Panc1 (cell line): Measurements from ENCODE around the gene AMBRA1. TPM values are rescaled to one million over a fixed set of nuclear protein-coding genes. Genes with fewer than 3 reads are reported as not detected.

ENCODE experiments used
- ATAC-seq: fragments of 200-7000 bp; cut with Tn5 transposase; 2 replicates; pipeline ENCODE4 v1.9.1; 2020; ENCODE audit warnings: mild to moderate bottlenecking, moderate library complexity
- BruUV-seq: library from RNA; stranded (reverse); fragments of 400-500 nt; replicated peaks from 2 replicates; lab custom pipeline; 2021; lab: Mats Ljungman, UMichigan
- CTCF ChIA-PET: fragments of 300-600 bp; sonication (Branson Sonifier 250); formaldehyde crosslinking; loops from one replicate; lab custom pipeline; 2022; ENCODE audit warnings: antibody characterized with exemption; lab: Charles Lee
- POLR2A ChIA-PET: fragments of 300-600 bp; sonication (Branson Sonifier 250); formaldehyde crosslinking; loops from one replicate; lab custom pipeline; 2022; ENCODE audit warnings: antibody characterized with exemption; lab: Charles Lee
- DNase-seq: peaks from one replicate; pipeline ENCODE4 v3.0.0-alpha.2; 2010; ENCODE audit warnings: low read depth, low spot score
- H3K27ac ChIP-seq: 2 replicates; pipeline ENCODE4 v1.5.1; 2011; ENCODE audit warnings: mild to moderate bottlenecking, low read length, inconsistent platforms
- H3K27me3 ChIP-seq: fragments of 200-500 bp; sonication (Bioruptor generic); 2 replicates; pipeline ENCODE4 v1.6.0; 2014; ENCODE audit warnings: low read length, inconsistent platforms; ENCODE audit not compliant: control insufficient read depth, insufficient read depth
- H3K36me3 ChIP-seq: fragments of 200-500 bp; sonication (Bioruptor generic); 2 replicates; pipeline ENCODE4 v1.5.1; 2014; ENCODE audit warnings: inconsistent platforms, mild to moderate bottlenecking, low read length, moderate library complexity; ENCODE audit not compliant: control insufficient read depth, insufficient read depth
- H3K4me1 ChIP-seq: 2 replicates; pipeline ENCODE4 v1.5.1; 2011; ENCODE audit warnings: inconsistent platforms, mild to moderate bottlenecking, low read length, moderate library complexity; ENCODE audit not compliant: control insufficient read depth, insufficient read depth
- H3K4me3 ChIP-seq, 2 experiments: 2 replicates each; pipeline ENCODE4 v1.5.1; 2011 to 2012; ENCODE audit warnings: low read depth in 2 of 2, low read length in 2 of 2, mild to moderate bottlenecking in 2 of 2, inconsistent platforms in 1 of 2, moderate library complexity in 1 of 2
- H3K9me3 ChIP-seq: fragments of 200-500 bp; sonication (Bioruptor generic); 2 replicates; pipeline ENCODE4 v1.5.1; 2014; ENCODE audit warnings: low read depth, mild to moderate bottlenecking, inconsistent platforms, low read length, moderate library complexity; ENCODE audit not compliant: control insufficient read depth, insufficient read depth
- POLR2AphosphoS5 ChIP-seq: IDR thresholded peaks from 2 replicates; pipeline ENCODE4 v1.6.1; 2012; ENCODE audit warnings: mild to moderate bottlenecking, low read depth, low read length, moderate library complexity
- REST ChIP-seq, 2 experiments: IDR thresholded peaks; 2 replicates each; pipeline ENCODE4 v1.6.1; 2011 to 2012; ENCODE audit warnings: low read depth in 2 of 2, control low read depth in 1 of 2, low read length in 1 of 2, mild to moderate bottlenecking in 1 of 2, moderate library complexity in 1 of 2; ENCODE audit not compliant: insufficient read depth in 1 of 2
- SIN3A ChIP-seq: IDR thresholded peaks from 2 replicates; pipeline ENCODE4 v1.6.1; 2012; ENCODE audit warnings: low read depth, mild to moderate bottlenecking, low read length, moderate library complexity, borderline replicate concordance; ENCODE audit not compliant: insufficient read depth
- TCF7L2 ChIP-seq: IDR thresholded peaks from 2 replicates; pipeline ENCODE4 v1.6.1; 2011; ENCODE audit warnings: mild to moderate bottlenecking, low read depth, low read length, inconsistent platforms
- in situ Hi-C: cut with HindIII; loops from 2 replicates; pipeline ENCODE4 v1.10.0; 2016; ENCODE audit warnings: low sequenced_read_pairs, low pct_unique_long_range_greater_than_20kb
- intact Hi-C: fragments of 100-400 bp; cut with micrococcal nuclease; formaldehyde crosslinking; loops from one replicate; pipeline ENCODE4 v1.10.0; 2022; ENCODE audit not compliant: unreplicated experiment
- total RNA-seq: library from RNA; stranded (reverse); gene quantifications from one replicate; pipeline ENCODE4 v1.2.1, GENCODE V29; 2021; ENCODE audit not compliant: unreplicated experiment
- TF ChIP-seq, protein P1 (sequence below): fragments of 450-650 bp; IDR thresholded peaks from 2 replicates; pipeline ENCODE4 v1.5.1; 2017; ENCODE audit warnings: mild to moderate bottlenecking

AMBRA1 gene
- total RNA-seq, 1 experiment from 2014 or later: 40.0 TPM

GRCh38 chr11:46377831-46378230, 216.0 kb downstream of the AMBRA1 start:
- in situ Hi-C loops: no loop called here
- CTCF ChIA-PET: no interaction called here

GRCh38 chr11:46377290-46377689, 216.5 kb downstream of the AMBRA1 start:
- in situ Hi-C loops: no loop called here
- peaks cover 13% of the 10 kb centered on the region for H3K4me1 ChIP-seq
- CTCF ChIA-PET: interaction anchor here (0.6 kb wide), 1 partner anchor 22 kb away, joined by 3 read pairs; no protein-coding TSS in a partner anchor
- H3K27me3 ChIP-seq: no peaks in the 10 kb centered on the region
- intact Hi-C loops: no loop called here
- no TSS peak for BruUV-seq
- H3K36me3 ChIP-seq: no peaks in the 10 kb centered on the region; the same call in 1 of the 2 replicates
- no peak for DNase-seq
- H3K4me3 ChIP-seq: no peak overlapping the region
- POLR2A ChIA-PET: no interaction called here
- TF ChIP-seq REST (IDR thresholded peaks at IDR 0.05; ENCODE audit: insufficient read depth in 1 of 2, low read depth in 2 of 2, low read length in 1 of 2): no peak
- no peak for TF ChIP-seq POLR2AphosphoS5
- no peak for TF ChIP-seq SIN3A
- TF ChIP-seq, protein P1, sequence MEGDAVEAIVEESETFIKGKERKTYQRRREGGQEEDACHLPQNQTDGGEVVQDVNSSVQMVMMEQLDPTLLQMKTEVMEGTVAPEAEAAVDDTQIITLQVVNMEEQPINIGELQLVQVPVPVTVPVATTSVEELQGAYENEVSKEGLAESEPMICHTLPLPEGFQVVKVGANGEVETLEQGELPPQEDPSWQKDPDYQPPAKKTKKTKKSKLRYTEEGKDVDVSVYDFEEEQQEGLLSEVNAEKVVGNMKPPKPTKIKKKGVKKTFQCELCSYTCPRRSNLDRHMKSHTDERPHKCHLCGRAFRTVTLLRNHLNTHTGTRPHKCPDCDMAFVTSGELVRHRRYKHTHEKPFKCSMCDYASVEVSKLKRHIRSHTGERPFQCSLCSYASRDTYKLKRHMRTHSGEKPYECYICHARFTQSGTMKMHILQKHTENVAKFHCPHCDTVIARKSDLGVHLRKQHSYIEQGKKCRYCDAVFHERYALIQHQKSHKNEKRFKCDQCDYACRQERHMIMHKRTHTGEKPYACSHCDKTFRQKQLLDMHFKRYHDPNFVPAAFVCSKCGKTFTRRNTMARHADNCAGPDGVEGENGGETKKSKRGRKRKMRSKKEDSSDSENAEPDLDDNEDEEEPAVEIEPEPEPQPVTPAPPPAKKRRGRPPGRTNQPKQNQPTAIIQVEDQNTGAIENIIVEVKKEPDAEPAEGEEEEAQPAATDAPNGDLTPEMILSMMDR: no peak
- no peak for TF ChIP-seq TCF7L2
- H3K27ac ChIP-seq: no peak overlapping the region
- H3K9me3 ChIP-seq: no peaks in the 10 kb centered on the region
- no peak for ATAC-seq

More at GRCh38 chr11:46377831-46378230, 216.0 kb downstream of the AMBRA1 start:
- Histone ChIP-seq H3K9me3 (no peaks in the 10 kb centered on the region), H3K4me1 (peaks cover 13% of the 10 kb centered on the region), H3K36me3 (no peaks in the 10 kb centered on the region; the same call in 1 of the 2 replicates), H3K27ac (no peak overlapping the region), H3K4me3 (no peak overlapping the region), H3K27me3 (no peaks in the 10 kb centered on the region)
- BruUV-seq: no TSS peak
- intact Hi-C loops: no loop called here
- TF ChIP-seq, protein P1: no peak
- TF ChIP-seq TCF7L2: no peak
- TF ChIP-seq POLR2AphosphoS5: no peak
- no peak for TF ChIP-seq SIN3A
- DNase-seq (no peak), ATAC-seq (no peak)
- POLR2A ChIA-PET: no interaction called here
